GM12878 (cell line): ENCODE results near the gene SAMSN1. TPM values are rescaled to one million over a fixed set of nuclear protein-coding genes. Genes with fewer than 3 reads are reported as not detected.
A peak's percentile ranks its signal among the peaks of the same experiment; 100 is the strongest.

ENCODE experiments used
- ATAC-seq: fragments of 200-7000 bp; cut with Tn5 transposase; 3 replicates; pipeline ENCODE4 v1.9.1; 2020; ENCODE audit warnings: mild to moderate bottlenecking, moderate library complexity
- BruUV-seq: library from RNA; stranded (reverse); fragments of 400-500 nt; replicated peaks from 2 replicates; lab custom pipeline; 2021; lab: Mats Ljungman, UMichigan
- CTCF ChIA-PET: fragments of 300-600 bp; sonication (Branson Sonifier 250); formaldehyde crosslinking; extraction: SDS; loops from one replicate; lab custom pipeline; 2021; ENCODE audit warnings: inconsistent platforms; lab: Yijun Ruan, JAX
- POLR2A ChIA-PET: fragments of 350-600 bp; formaldehyde crosslinking; extraction: SDS; loops from one replicate; lab custom pipeline; 2021; ENCODE audit warnings: inconsistent platforms; lab: Charles Lee
- RAD21 ChIA-PET: fragments of 300-600 bp; sonication (Branson Sonifier 250); formaldehyde crosslinking; loops from one replicate; lab custom pipeline; 2023; ENCODE audit warnings: antibody characterized with exemption; ENCODE audit not compliant: unreplicated experiment; lab: Charles Lee
- SMC1A ChIA-PET: fragments of 300-600 bp; sonication (Branson Sonifier 250); formaldehyde crosslinking; loops from one replicate; lab custom pipeline; 2023; ENCODE audit not compliant: unreplicated experiment, uncharacterized antibody; lab: Charles Lee
- DNase-seq: peaks from one replicate; pipeline ENCODE4 v3.0.0-alpha.2; 2011; ENCODE audit warnings: low read depth, low spot score
- FAIRE-seq: peaks from 3 replicates; lab custom pipeline; 2011; peaks lifted over from hg19 to GRCh38; lab: Jason Lieb, UNC
- H2AFZ ChIP-seq: 2 replicates; pipeline ENCODE4 v1.6.0; 2011; ENCODE audit warnings: low read depth, low read length, control low read depth; ENCODE audit not compliant: control insufficient read depth
- H3K27ac ChIP-seq: 2 replicates; pipeline ENCODE4 v1.5.1; 2011; ENCODE audit warnings: control low read depth; ENCODE audit not compliant: control insufficient read depth, insufficient read depth
- H3K27me3 ChIP-seq, 2 experiments: replicated peaks in 1 of 2; 2 replicates each; pipeline versions ENCODE4 v1.6.0 to v1.6.1; 2011; ENCODE audit warnings: low read length in 1 of 2; ENCODE audit not compliant: control insufficient read depth in 2 of 2, insufficient read depth in 2 of 2
- H3K36me3 ChIP-seq, 2 experiments: 2 replicates each; pipeline ENCODE4 v1.5.1; 2011; ENCODE audit warnings: low read length in 1 of 2; ENCODE audit not compliant: control insufficient read depth in 2 of 2, insufficient read depth in 2 of 2
- H3K4me1 ChIP-seq: 2 replicates; pipeline ENCODE4 v1.6.1; 2011; ENCODE audit warnings: mild to moderate bottlenecking, low read length, moderate library complexity, mixed read lengths; ENCODE audit not compliant: control insufficient read depth, insufficient read depth
- H3K4me2 ChIP-seq: 2 replicates; pipeline ENCODE4 v1.6.0; 2011; ENCODE audit warnings: control low read depth; ENCODE audit not compliant: control insufficient read depth, insufficient read depth
- H3K4me3 ChIP-seq: fragments of 200-600 bp; sonication (generic); 2 replicates; pipeline ENCODE4 v1.5.1; 2016
- H3K79me2 ChIP-seq: 2 replicates; pipeline ENCODE4 v1.6.0; 2011; ENCODE audit warnings: low read length; ENCODE audit not compliant: control insufficient read depth, insufficient read depth
- H3K9ac ChIP-seq: 2 replicates; pipeline ENCODE4 v1.8.0; 2011; ENCODE audit warnings: low read length, control low read depth, mixed read lengths; ENCODE audit not compliant: control insufficient read depth, insufficient read depth
- H3K9me3 ChIP-seq: replicated peaks from 3 replicates; pipeline ENCODE4 v1.5.1; 2011; ENCODE audit warnings: mild to moderate bottlenecking, low read length; ENCODE audit not compliant: control insufficient read depth, insufficient read depth
- H4K20me1 ChIP-seq: 2 replicates; pipeline ENCODE4 v1.6.0; 2011; ENCODE audit not compliant: control insufficient read depth, insufficient read depth
- FOXM1 ChIP-seq: IDR thresholded peaks from 2 replicates; pipeline ENCODE4 v1.6.1; 2012; ENCODE audit warnings: low read depth, mild to moderate bottlenecking, inconsistent platforms, low read length, moderate library complexity
- MTA2 ChIP-seq: fragments of 450-650 bp; IDR thresholded peaks from 2 replicates; pipeline ENCODE4 v1.6.1; 2016; ENCODE audit warnings: low read depth, mild to moderate bottlenecking, moderate library complexity
- NFXL1 ChIP-seq: fragments of 450-650 bp; IDR thresholded peaks from 2 replicates; pipeline ENCODE4 v1.6.1; 2017; ENCODE audit warnings: antibody characterized with exemption, mild to moderate bottlenecking, borderline replicate concordance
- NR2F1 ChIP-seq: fragments of 450-650 bp; conservative IDR thresholded peaks from 2 replicates; pipeline ENCODE4 v1.6.1; 2017; ENCODE audit warnings: mild to moderate bottlenecking
- RAD51 ChIP-seq: fragments of 450-650 bp; IDR thresholded peaks from 2 replicates; pipeline ENCODE4 v1.6.1; 2016; ENCODE audit warnings: moderate library complexity, mild to moderate bottlenecking, inconsistent platforms
- SP1 ChIP-seq: IDR thresholded peaks from one replicate; pipeline ENCODE4 v1.6.1; 2011; ENCODE audit warnings: low read depth, low read length
- SPI1 ChIP-seq: IDR thresholded peaks from 2 replicates; pipeline ENCODE4 v1.6.1; 2011; ENCODE audit warnings: low read depth, mild to moderate bottlenecking, low read length, moderate library complexity, borderline replicate concordance; ENCODE audit not compliant: insufficient read depth
- TARDBP ChIP-seq: IDR thresholded peaks from 2 replicates; pipeline ENCODE4 v1.6.1; 2016; ENCODE audit warnings: borderline replicate concordance
- TCF12 ChIP-seq: IDR thresholded peaks from 2 replicates; pipeline ENCODE4 v1.6.1; 2011; ENCODE audit warnings: low read depth, mild to moderate bottlenecking, low read length
- ZBTB33 ChIP-seq: fragments of 450-650 bp; IDR thresholded peaks from 2 replicates; pipeline ENCODE4 v1.6.1; 2017; ENCODE audit warnings: mild to moderate bottlenecking
- ZNF24 ChIP-seq: fragments of 450-650 bp; IDR thresholded peaks from 2 replicates; pipeline ENCODE4 v1.6.1; 2017; ENCODE audit warnings: antibody characterized with exemption, mild to moderate bottlenecking
- ZNF687 ChIP-seq: fragments of 450-650 bp; IDR thresholded peaks from 2 replicates; pipeline ENCODE4 v1.6.1; 2017; ENCODE audit warnings: mild to moderate bottlenecking, moderate library complexity
- WGBS: methylation state at CpG from one replicate; pipeline ENCODE4 v1.1.6; 2016; ENCODE audit warnings: low lambda C conversion rate; ENCODE audit not compliant: insufficient replicate concordance, insufficient coverage; ENCODE audit errors: missing lambda C conversion rate; 5-methylcytosine and 5-hydroxymethylcytosine counted together
- in situ Hi-C: fragments of 300-500 bp; cut with MboI; formaldehyde crosslinking; loops from 9 replicates; pipeline ENCODE4 v1.14.3; 2018; ENCODE audit warnings: mixed read lengths
- intact Hi-C: fragments of 100-400 bp; cut with micrococcal nuclease; formaldehyde crosslinking; loops from one replicate; pipeline ENCODE4 v1.14.2; 2022; ENCODE audit not compliant: unreplicated experiment
- polyA plus RNA-seq, 11 experiments: library from polyadenylated mRNA; depleted of rRNA in 4 of 11; unstranded in 6 of 11; stranded (reverse) in 5 of 11; fragments of >200 nt; fragmentation: Nextera tagmentation in 4 of 11; fragmentation: Illumina TruSeq in 1 of 11; extraction: Ambion mirVana in 4 of 11; extraction: Trizol in 1 of 11; gene quantifications; 1 replicate in 1 of 11; 2 replicates in 10 of 11; pipeline versions ENCODE4 v1.2.1 to v1.2.3, GENCODE V29; 2011 to 2016; ENCODE audit warnings: inconsistent platforms in 2 of 11, missing spikeins in 2 of 11, low read depth in 1 of 11
- total RNA-seq, 4 experiments: library from RNA; depleted of rRNA in 3 of 4; stranded (reverse); fragments of >200 nt in 3 of 4; fragmentation: Illumina TruSeq in 1 of 4; extraction: Trizol in 1 of 4; gene quantifications; 2 replicates each; pipeline versions ENCODE4 v1.2.1 to v1.2.3, GENCODE V29; 2013 to 2021

The SAMSN1 gene
- total and polyA plus RNA-seq, 10 of the 15 experiments (the other 5 are each of a cell fraction or from before 2014, with no cell fraction given) = 23.2 to 102 (median 44.9) TPM

GRCh38 chr21:14536929-14537328 is 9.2 kb downstream of the SAMSN1 start:
- in situ Hi-C loops = no loop called here
- WGBS = 86% methylated on average over 5 of the region's 5 CpGs
- ChIA-PET POLR2A (no interaction called here), RAD21 (interaction anchor here (1.2 to 5.5 kb wide), 5 partner anchors 10 to 199 kb away, joined by 5 to 60 read pairs (median 7); no protein-coding TSS in a partner anchor), CTCF (interaction anchor here (1.1 to 1.9 kb wide), 4 partner anchors 15 to 201 kb away, joined by 4 to 9 read pairs (median 4); no protein-coding TSS in a partner anchor), SMC1A (interaction anchor here (1.0 to 11.7 kb wide), 11 partner anchors 8 to 237 kb away, joined by 3 to 120 read pairs (median 10); no protein-coding TSS in a partner anchor)
- Histone ChIP-seq H2AFZ (no peak overlapping the region), H3K4me3 (no peak overlapping the region), H3K9me3 (peaks cover 18% of the 10 kb centered on the region), H3K79me2 (peaks cover 82% of the 10 kb centered on the region), H3K9ac (no peak overlapping the region), H3K36me3 (no peaks in the 10 kb centered on the region; a peak in 1 of 4 replicates), H3K27me3 (no peaks in the 10 kb centered on the region), H3K4me1 (peaks cover 12% of the 10 kb centered on the region; the same call in 1 of the 2 replicates), H3K27ac (no peak overlapping the region), H3K4me2 (no peak overlapping the region), H4K20me1 (no peaks in the 10 kb centered on the region)
- no TSS peak for BruUV-seq
- ATAC-seq = no peak
- DNase-seq = no peak
- TF ChIP-seq ZBTB33 (0 out of 2 replicates have a peak, but pooled peaks have one; percentile 14), SPI1 (no peak)
- intact Hi-C loops = no loop called here
- FAIRE-seq = no peak

GRCh38 chr21:14535702-14536101 is 10.4 kb downstream of the SAMSN1 start:
- intact Hi-C loops (no loop called here), in situ Hi-C loops (no loop called here)
- H3K27ac ChIP-seq = peak overlapping the region; percentile 78
- no TSS peak for BruUV-seq
- ChIA-PET POLR2A (interaction anchor here (0.6 to 1.8 kb wide), 5 partner anchors 12 to 83 kb away, joined by 4 to 6 read pairs (median 5); no protein-coding TSS in a partner anchor), RAD21 (interaction anchor here (0.5 to 5.5 kb wide), 11 partner anchors 9 to 200 kb away, joined by 3 to 60 read pairs (median 5); no protein-coding TSS in a partner anchor), SMC1A (interaction anchor here (0.7 to 11.7 kb wide), 15 partner anchors 9 to 321 kb away, joined by 3 to 120 read pairs (median 7); no protein-coding TSS in a partner anchor), CTCF (interaction anchor here (0.9 to 1.9 kb wide), 8 partner anchors 9 to 239 kb away, joined by 3 to 9 read pairs (median 4); no protein-coding TSS in a partner anchor)
- H3K9me3 ChIP-seq = peaks cover 18% of the 10 kb centered on the region
- H3K4me3 ChIP-seq = peak overlapping the region; percentile 61; the same call in 1 of the 2 replicates
- H3K4me2 ChIP-seq = peak overlapping the region; percentile 76
- DNase-seq = no peak
- no peak overlapping the region for H3K9ac ChIP-seq
- H3K36me3 ChIP-seq = no peaks in the 10 kb centered on the region
- peaks cover 15% of the 10 kb centered on the region; the same call in 1 of the 2 replicates for H3K4me1 ChIP-seq
- H3K27me3 ChIP-seq = no peaks in the 10 kb centered on the region
- H4K20me1 ChIP-seq = no peaks in the 10 kb centered on the region
- FAIRE-seq = no peak
- peaks cover 82% of the 10 kb centered on the region for H3K79me2 ChIP-seq
- ATAC-seq = no peak
- H2AFZ ChIP-seq = no peak overlapping the region
- TF ChIP-seq ZNF687 = no peak
- TF ChIP-seq NFXL1 = no peak
- TF ChIP-seq SP1 = no peak
- TF ChIP-seq FOXM1 = no peak
- TF ChIP-seq RAD51 = no peak
- TF ChIP-seq TCF12 = no peak
- TF ChIP-seq ZNF24 = no peak
- TF ChIP-seq TARDBP = no peak
- TF ChIP-seq NR2F1 = no peak
- no peak for TF ChIP-seq MTA2
